DND-41 (cell line): ENCODE measurements around the gene P3H1.
A peak's percentile ranks its signal among the peaks of the same experiment; 100 is the strongest.

ENCODE experiments used
- ATAC-seq: fragments of 200-7000 bp; cut with Tn5 transposase; 3 replicates; pipeline ENCODE4 v1.9.1; 2021; ENCODE audit warnings: low read depth; ENCODE audit not compliant: insufficient read depth
- DNase-seq: peaks from one replicate; pipeline ENCODE4 v3.0.0-alpha.2; 2020
- H2AFZ ChIP-seq: 2 replicates; pipeline ENCODE4 v1.6.0; 2012; ENCODE audit warnings: low read depth, low read length
- H3K27ac ChIP-seq: 2 replicates; pipeline ENCODE4 v1.5.1; 2012; ENCODE audit warnings: low read length, inconsistent platforms
- H3K27me3 ChIP-seq: fragments of 200-600 bp; sonication (generic); 2 replicates; pipeline ENCODE4 v1.6.0; 2012; ENCODE audit warnings: low read length, mild to moderate bottlenecking, inconsistent platforms; ENCODE audit not compliant: insufficient read depth, poor library complexity
- H3K36me3 ChIP-seq: 2 replicates; pipeline ENCODE4 v1.5.1; 2012; ENCODE audit warnings: low read length, inconsistent platforms; ENCODE audit not compliant: insufficient read depth
- H3K4me1 ChIP-seq: 2 replicates; pipeline ENCODE4 v1.5.1; 2012; ENCODE audit warnings: mild to moderate bottlenecking, low read length; ENCODE audit not compliant: insufficient read depth
- H3K4me2 ChIP-seq: 2 replicates; pipeline ENCODE4 v1.6.0; 2012; ENCODE audit warnings: mild to moderate bottlenecking, moderate library complexity, low read length, inconsistent platforms; ENCODE audit not compliant: insufficient read depth
- H3K4me3 ChIP-seq, 2 experiments: fragments of 200-600 bp in 1 of 2; shearing (Covaris generic) in 1 of 2; 2 replicates each; pipeline ENCODE4 v1.5.1; 2012 to 2016; ENCODE audit warnings: inconsistent platforms in 2 of 2, low read length in 2 of 2, mild to moderate bottlenecking in 2 of 2, low read depth in 1 of 2, moderate library complexity in 1 of 2
- H3K79me2 ChIP-seq: 2 replicates; pipeline ENCODE4 v1.6.0; 2012; ENCODE audit warnings: low read length, inconsistent platforms; ENCODE audit not compliant: insufficient read depth
- H3K9ac ChIP-seq: 2 replicates; pipeline ENCODE4 v1.6.0; 2012; ENCODE audit warnings: low read depth, mild to moderate bottlenecking, inconsistent platforms, low read length, moderate library complexity
- H3K9me3 ChIP-seq: 2 replicates; pipeline ENCODE4 v1.5.1; 2012; ENCODE audit warnings: low read length, moderate library complexity, mild to moderate bottlenecking, inconsistent platforms; ENCODE audit not compliant: insufficient read depth, severe bottlenecking
- H4K20me1 ChIP-seq: 2 replicates; pipeline ENCODE4 v1.6.0; 2012; ENCODE audit warnings: low read length; ENCODE audit not compliant: insufficient read depth
- EZH2 ChIP-seq: IDR thresholded peaks from 3 replicates; pipeline ENCODE4 v1.6.1; 2012; ENCODE audit warnings: borderline replicate concordance, low read depth, mild to moderate bottlenecking, moderate library complexity, low read length, inconsistent platforms; ENCODE audit not compliant: severe bottlenecking
- TF ChIP-seq, protein P1 (sequence below): IDR thresholded peaks from 2 replicates; pipeline ENCODE4 v1.5.1; 2012; ENCODE audit warnings: borderline replicate concordance, low read length, moderate library complexity, mild to moderate bottlenecking; ENCODE audit not compliant: poor library complexity, severe bottlenecking; ENCODE audit errors: extremely low read depth

The P3H1 gene

GRCh38 chr1:42779725-42780124, 12.9 kb upstream of the P3H1 start:
- Histone ChIP-seq H4K20me1 (no peaks in the 10 kb centered on the region), H3K79me2 (no peaks in the 10 kb centered on the region), H3K4me3 (no peak overlapping the region), H3K36me3 (peaks cover 55% of the 10 kb centered on the region), H3K9ac (no peak overlapping the region), H2AFZ (no peak overlapping the region), H3K4me1 (no peaks in the 10 kb centered on the region), H3K4me2 (no peak overlapping the region), H3K9me3 (no peaks in the 10 kb centered on the region), H3K27ac (no peak overlapping the region), H3K27me3 (no peaks in the 10 kb centered on the region)
- ATAC-seq: no peak
- DNase-seq: no peak
- TF ChIP-seq EZH2: no peak
- TF ChIP-seq, protein P1, sequence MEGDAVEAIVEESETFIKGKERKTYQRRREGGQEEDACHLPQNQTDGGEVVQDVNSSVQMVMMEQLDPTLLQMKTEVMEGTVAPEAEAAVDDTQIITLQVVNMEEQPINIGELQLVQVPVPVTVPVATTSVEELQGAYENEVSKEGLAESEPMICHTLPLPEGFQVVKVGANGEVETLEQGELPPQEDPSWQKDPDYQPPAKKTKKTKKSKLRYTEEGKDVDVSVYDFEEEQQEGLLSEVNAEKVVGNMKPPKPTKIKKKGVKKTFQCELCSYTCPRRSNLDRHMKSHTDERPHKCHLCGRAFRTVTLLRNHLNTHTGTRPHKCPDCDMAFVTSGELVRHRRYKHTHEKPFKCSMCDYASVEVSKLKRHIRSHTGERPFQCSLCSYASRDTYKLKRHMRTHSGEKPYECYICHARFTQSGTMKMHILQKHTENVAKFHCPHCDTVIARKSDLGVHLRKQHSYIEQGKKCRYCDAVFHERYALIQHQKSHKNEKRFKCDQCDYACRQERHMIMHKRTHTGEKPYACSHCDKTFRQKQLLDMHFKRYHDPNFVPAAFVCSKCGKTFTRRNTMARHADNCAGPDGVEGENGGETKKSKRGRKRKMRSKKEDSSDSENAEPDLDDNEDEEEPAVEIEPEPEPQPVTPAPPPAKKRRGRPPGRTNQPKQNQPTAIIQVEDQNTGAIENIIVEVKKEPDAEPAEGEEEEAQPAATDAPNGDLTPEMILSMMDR: no peak

GRCh38 chr1:42777852-42778251, 11.0 kb upstream of the P3H1 start:
- no peak for TF ChIP-seq EZH2
- TF ChIP-seq, protein P1: peak; percentile 78
- no peak overlapping the region for H3K4me3 ChIP-seq
- no peak overlapping the region for H3K9ac ChIP-seq
- no peaks in the 10 kb centered on the region for H4K20me1 ChIP-seq
- H3K4me2 ChIP-seq: no peak overlapping the region
- no peaks in the 10 kb centered on the region for H3K4me1 ChIP-seq
- H3K9me3 ChIP-seq: no peaks in the 10 kb centered on the region
- no peak overlapping the region for H2AFZ ChIP-seq
- DNase-seq (peak; percentile 34), ATAC-seq (peak; percentile 72)
- H3K27ac ChIP-seq: no peak overlapping the region
- H3K79me2 ChIP-seq: peaks cover 4% of the 10 kb centered on the region
- H3K36me3 ChIP-seq: peaks cover 64% of the 10 kb centered on the region
- no peaks in the 10 kb centered on the region for H3K27me3 ChIP-seq

DNA sequence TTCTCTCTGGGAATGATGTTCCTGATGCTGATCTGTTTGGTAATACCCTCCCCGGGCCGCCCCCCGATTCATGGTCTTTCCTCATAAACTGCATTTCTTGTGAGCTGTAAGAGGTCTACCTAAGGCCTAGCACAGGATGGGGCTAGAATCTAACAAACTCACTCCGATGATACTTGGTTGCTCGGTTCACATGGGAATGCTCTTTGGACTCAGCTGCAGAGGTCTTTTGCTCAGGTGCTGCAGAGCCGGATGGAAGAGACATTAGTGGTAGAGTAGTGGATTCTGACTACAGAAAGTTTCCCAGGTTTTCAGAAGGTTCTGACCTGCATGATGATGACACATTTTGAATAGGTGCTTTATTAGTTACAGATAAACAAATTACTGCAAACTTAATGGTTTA, 9.7 kb upstream of the P3H1 start:
- Histone ChIP-seq H3K4me1 (no peaks in the 10 kb centered on the region), H3K27me3 (no peaks in the 10 kb centered on the region), H3K9me3 (no peaks in the 10 kb centered on the region), H4K20me1 (no peaks in the 10 kb centered on the region), H3K4me3 (no peak overlapping the region), H2AFZ (no peak overlapping the region), H3K4me2 (no peak overlapping the region), H3K9ac (no peak overlapping the region), H3K36me3 (peaks cover 60% of the 10 kb centered on the region), H3K27ac (no peak overlapping the region), H3K79me2 (peaks cover 10% of the 10 kb centered on the region)
- no peak for ATAC-seq
- no peak for TF ChIP-seq EZH2
- TF ChIP-seq, protein P1: no peak
- no peak for DNase-seq
